GM18519 (cell line): ENCODE measurements around the gene ST6GALNAC3.
"Not testable (repeated sequence)": the region's sequence is repeated elsewhere in the genome, so short reads cannot be mapped to it uniquely, and the experiment has no call there.

Experiments
- ATAC-seq: cut with Tn5 transposase; IDR thresholded peaks from one replicate; pipeline ENCODE4 v1.9.1; 2021; ENCODE audit warnings: mild to moderate bottlenecking, moderate library complexity; ENCODE audit not compliant: unreplicated experiment, low FRiP score

The ST6GALNAC3 gene

DNA sequence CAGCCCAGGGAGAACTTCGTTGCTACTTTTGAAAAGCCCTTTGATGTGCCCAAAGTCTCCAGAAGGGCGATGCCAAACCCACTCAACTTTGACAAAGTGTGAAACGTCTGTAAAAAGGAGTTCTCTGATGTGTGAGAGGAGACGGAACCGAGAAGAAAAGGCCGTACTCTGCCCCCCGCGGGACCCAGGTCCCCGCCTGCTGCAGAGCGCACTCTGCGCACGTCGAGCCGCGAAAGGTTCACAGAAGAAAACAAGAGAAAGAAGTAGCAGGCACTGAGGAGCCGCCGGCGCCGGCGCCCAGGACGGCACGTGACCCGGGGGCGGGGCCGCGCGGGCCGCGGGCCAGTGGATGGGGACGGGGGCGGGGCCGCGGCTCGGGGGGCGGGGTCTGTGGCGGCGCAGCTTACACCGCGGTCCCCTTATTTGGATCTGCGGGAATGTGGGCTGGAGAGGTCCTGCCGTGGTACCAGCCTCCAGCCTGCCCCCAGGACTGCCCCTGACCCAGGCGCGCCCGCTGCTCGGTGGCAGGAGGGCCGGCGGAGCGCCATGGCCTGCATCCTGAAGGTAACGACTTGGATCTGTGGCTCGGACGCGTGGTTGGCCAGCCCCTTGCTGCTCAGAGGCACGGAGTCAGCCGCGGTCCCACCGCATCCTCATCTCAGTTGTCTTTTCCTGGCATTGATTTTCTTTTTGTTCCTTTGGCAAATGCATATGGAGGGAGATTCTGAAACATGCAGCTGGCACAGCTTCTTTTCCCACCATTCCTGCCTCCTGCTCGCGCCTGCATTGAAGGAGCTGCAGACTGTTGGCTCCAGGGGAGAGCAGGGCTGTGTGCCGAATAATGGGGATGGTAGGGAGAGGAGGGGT lies at the start of gene ST6GALNAC3:
Gene ST6GALNAC3 (plus strand): TSS at position 426 of the 867 bp plus-strand sequence.
- ATAC-seq = peak; percentile 72

DNA sequence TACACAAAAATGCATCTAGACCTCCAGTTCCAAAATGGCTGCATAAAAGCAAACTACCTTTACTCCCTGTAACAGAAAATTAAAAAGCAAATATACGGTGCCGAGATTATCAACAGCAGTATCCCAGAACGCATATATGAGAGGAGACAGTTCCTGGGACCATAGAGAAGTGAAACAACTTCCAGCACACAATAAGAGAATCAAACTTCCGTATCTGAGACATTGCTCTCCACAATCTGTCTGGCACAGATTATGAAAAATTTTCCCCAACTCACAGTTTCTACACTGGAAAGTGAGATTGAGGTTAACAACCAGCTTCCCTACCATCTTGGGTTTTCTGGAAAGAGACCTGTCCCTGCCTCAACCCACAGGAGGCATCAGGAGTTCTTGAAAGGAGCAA lies 47.2 kb upstream of the ST6GALNAC3 start:
- ATAC-seq = no peak

DNA sequence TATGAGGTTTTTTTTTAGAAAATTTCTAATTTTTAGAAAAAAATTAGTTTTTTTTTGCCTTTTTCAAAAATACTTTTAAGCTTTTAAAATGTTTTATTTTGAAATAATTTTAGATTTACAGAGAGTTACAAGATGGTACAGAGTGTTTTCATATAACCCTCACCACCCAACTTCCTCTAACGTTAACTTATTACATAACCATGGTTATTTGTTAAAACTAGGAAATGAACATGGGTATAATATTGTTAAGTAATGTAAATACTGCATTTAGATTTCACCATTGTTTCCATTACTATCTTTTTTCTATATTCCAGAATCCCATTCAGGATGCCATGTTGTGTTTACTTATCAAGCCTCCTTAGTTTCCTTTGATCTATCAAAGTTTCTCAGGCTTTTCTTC lies 45.2 kb upstream of the ST6GALNAC3 start:
- no peak for ATAC-seq

DNA sequence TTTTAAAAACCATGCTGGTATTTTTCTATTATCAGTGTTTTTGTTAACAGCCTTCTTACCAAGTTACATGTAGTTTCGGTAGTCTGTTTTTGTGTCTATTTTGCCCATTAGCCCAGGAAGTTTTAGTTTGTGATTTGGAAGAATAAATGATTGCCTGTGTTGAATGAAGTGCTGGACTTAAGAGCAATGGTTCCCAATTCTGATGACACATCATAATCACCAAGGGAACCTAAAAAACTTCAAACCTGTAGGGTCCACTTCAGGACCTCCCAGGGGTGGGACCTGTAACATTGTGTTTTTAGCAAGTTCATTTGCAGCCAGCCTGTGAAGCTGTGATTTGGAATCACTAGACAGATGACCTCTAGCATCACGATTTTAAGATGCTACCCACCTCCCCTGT lies 43.0 kb upstream of the ST6GALNAC3 start:
- ATAC-seq = no peak

DNA sequence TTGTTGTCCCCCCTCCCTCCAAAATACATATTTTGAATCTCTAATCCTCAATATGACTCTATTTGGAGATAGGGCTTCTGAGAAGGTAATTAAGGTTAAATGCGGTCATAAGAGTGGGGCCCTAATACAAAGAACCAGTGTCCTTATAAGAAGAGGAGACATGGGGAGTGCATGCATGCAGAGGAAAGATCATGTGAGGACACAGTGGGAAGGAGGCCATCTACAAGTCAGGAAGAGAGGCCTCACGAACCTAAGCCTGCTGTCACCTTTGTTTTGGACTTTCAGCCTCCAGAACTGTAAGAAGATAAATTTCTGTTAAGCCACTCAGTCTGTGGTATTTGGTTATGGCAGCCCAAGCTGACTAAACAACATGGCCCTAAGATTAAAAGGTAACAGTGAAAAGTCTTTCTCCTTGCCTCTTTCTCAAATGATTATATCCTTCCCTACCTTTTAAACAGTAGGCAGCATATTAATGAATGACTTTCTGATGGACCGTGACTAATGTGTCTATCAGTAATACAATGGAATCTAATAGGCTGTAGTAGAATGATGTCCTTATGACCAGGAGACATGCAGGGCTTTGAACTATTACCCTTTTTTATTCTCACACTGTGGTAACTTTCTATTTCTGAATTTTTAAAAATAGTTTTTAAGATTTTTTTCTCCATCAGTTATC lies 40.6 kb upstream of the ST6GALNAC3 start:
- no peak for ATAC-seq

DNA sequence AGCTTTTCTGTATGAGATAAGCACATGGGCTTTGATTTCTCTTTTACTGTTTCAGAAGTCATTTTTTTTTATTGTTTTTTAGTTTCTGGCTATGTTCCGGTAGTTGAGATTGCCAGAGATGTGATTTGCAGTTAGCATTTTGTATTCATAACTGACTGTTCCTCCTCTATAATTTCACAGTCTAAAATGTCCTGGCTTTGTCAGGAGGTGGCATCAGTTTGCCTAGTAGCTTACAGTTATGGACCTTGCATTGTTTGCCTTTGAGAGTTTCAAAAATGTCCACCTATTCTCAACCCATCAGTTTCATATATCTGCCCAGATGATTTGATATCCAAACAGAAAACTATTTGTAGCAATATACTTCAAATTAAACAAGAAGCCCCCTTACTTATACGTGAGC lies 39.5 kb upstream of the ST6GALNAC3 start:
- no peak for ATAC-seq

DNA sequence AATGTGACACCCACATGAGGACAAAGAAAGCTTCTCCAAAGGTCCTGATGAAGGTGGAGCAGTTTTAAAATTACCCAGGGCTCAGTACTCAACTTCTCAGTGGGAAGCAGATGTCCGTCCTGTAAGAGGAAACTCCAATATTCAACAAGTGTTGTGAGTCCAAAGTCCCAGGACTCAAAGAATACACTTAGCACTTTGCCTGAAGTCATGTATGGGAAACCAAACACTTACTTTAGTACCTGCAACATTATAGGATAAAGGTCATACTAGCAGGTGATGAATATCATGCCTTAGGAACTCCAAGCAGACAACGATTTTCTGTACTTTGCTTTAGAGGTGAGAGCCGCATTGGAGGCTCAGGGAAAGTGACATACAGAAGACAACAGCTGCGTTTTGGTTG lies 37.2 kb upstream of the ST6GALNAC3 start:
- no peak for ATAC-seq

DNA sequence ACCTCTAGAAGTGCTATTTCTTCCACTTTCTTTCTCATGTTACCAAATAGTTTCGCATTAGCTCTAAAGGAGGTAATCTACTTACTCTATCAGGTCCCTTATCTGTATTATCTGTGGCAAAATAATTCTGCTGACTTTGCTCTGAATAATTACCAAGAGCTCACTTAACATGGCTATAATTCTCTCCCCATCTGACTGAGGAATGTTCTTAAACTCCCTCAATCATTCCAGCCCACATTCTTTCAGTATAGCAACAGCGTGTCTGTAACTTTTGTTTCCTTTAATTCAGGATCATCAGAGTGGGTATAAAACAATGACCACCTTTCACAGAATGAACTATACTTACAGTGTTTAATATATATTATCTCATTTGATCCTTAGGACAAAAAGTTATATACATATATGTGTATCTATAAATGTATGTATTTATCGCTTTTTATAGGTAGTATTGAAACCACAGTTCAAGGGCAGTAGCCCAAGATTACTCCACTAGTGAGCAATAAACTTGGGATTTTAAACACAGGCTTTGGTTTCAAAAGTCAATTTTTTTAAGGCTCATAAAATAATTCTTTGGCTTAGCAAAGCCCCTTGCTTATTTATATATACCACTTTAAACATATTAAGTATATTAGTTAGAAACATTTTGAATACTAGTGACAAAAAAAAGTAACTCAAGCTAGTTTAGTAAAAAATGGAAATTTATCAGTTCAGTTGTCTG lies 36.1 kb upstream of the ST6GALNAC3 start:
- ATAC-seq = no peak

DNA sequence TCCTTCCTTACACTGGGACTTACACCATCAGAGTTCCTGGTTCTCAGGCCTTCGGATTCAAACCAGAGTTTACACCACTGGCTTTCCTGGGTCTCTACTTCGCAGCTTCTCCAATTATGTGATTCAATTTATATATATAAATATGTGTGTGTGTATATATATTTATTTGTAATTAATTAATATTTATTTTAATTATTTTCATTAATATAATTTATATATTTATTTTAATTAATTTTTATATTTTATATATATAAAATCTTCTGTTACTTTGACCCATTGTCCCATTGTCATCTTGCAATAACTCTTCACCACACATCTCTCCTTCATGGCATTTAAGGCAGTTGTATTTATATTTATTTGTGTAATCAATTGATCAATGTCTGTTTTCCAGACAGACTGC lies 28.4 kb upstream of the ST6GALNAC3 start:
- ATAC-seq = no peak

DNA sequence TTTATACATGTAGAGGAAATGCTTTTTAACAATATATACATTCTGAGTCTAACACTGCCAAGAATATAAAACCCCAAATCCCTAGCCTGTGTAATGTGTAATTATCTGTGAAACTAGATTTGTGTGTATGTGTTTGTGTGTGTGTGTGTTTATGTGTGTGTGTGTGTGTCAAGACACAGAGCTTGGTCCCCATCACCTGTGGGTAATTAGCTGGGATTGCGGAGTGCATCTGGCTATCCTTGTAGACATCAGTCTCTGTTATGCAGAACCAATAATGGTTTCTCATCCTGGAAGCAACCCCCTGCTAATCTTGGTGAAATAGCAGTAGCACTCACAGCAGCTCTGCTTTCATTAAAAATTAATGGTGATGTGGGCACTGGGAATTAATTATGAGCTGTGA lies 26.3 kb upstream of the ST6GALNAC3 start:
- no peak for ATAC-seq

DNA sequence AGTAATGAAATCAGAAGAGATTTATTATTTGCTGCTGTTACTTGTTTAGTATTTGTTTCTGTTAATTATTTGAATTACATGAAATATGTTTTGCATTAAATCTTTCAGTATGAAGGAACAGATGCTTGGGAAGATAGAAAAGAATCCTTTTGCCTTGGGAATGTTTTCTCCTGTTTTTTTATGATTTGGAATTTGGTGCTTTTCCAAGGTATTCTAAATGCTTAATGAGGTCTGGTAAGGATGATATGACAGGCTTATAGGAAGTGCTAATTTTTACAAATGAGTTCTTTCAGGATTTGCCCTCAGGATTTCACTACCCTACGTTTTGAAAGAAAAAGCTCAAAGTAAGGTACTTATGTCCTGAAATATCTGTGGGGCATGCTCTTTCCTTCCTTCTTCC lies 25.6 kb upstream of the ST6GALNAC3 start:
- ATAC-seq = no peak

DNA sequence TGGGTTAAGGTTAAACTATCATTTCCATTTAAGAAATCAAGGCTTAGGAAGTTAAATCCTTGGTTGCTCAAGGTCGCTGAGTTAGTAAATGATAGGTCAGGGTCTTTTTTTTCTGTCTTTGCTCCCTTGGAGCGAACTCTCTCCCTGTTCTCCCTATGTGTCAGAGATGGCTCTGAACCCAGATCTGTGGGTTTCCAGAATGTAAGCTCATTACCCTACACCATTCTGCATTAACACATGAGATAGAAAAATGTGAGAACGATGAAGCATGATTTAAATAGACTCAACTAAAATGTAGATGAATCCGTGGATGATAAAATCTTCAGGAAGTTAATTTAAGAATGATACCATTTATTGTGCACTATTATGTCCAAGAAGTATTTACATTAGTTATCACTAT lies 25.0 kb upstream of the ST6GALNAC3 start:
- ATAC-seq = no peak

DNA sequence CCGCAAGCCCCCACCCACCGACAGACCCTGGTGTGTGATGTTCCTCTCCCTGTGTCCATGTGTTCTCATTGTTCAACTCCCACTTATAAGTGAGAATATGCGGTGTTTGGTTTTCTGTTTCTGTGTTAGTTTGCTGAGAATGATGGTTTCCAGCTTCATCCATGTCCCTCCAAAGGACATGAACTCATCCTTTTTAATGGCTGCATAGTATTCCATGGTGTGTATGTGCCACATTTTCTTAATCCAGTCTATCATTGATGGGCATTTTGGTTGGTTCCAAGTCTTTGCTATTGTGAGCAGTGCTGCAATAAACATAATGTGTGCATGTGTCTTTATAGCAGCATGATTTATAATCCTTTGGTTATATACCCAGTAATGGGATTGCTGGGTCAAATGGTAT lies 24.5 kb upstream of the ST6GALNAC3 start:
- not testable (repeated sequence) for ATAC-seq

DNA sequence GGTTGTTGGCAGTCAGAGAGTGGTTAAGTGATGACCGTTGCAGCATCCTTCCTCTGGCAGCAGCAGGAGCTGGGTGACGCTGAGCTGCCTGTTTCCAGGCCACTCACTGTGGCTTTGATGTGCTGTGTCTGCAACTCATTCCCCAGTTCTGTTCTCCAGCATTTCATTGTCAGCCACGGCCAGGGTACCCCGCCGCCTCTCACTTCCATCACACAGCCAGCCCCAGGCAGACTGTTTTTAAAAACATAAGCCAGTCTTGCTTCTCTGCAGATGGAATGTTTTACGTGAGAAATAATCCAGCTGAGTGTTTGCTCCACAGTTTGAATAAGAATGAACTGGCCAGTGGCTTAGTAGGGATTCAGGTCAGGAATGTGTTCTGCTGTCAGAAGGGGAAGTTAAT lies 21.5 kb upstream of the ST6GALNAC3 start:
- no peak for ATAC-seq

DNA sequence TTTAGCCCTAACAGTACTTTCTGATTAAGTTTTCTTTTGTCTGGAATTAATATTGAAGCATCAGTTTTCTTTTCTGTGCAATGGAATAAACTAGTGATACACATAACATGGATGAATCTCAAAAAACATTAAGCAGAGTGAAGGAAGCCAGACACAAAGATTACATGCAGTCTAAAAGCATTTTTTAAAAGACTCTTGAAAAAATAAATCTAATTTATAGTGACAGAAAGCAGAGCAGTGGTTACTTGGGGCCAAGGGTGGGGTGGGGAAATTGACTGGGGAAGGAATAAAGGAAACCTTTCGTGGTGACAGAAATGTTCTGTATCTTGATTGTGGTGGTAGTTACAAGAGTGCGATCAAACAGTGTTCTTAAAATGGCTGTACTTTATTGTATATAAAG lies 20.2 kb upstream of the ST6GALNAC3 start:
- no peak for ATAC-seq

DNA sequence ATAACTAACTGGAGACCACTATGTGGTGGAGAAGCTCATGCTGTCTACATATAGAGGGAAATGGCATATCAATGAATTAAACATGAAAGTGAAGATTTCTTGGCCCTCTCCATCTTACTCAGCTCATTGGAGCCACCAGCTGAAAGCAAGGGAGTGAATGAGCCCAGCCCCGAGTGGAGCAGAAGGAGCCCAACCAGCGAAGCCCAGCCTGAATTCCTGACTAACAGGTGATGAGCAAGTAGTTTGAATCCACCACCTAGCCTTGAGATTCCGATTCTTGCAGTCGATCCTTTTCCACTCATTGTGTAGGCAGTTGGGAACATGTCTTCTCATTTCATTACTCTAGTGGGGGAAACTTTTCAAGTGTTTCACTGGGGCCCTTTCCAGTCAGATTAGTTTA lies 18.6 kb upstream of the ST6GALNAC3 start:
- ATAC-seq = no peak

DNA sequence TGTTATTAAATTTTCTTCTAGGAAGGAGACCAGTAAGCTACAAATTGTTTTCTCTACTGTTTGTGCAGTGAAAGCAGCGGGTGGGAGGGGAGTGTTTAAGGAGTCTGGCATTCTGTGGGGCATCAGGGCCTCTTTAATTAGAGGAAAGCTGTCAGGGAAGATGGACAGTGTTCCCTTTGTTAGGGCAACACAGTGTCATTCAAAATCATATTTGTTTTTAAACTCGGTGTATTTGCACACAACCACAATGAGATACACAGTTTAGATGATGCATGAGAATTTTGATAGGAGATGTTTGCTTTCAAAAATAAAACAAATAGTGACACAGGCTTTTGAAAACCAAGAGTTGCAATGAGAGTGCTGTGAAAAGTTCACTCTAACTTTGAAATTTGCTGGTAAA lies 15.1 kb upstream of the ST6GALNAC3 start:
- ATAC-seq = no peak

DNA sequence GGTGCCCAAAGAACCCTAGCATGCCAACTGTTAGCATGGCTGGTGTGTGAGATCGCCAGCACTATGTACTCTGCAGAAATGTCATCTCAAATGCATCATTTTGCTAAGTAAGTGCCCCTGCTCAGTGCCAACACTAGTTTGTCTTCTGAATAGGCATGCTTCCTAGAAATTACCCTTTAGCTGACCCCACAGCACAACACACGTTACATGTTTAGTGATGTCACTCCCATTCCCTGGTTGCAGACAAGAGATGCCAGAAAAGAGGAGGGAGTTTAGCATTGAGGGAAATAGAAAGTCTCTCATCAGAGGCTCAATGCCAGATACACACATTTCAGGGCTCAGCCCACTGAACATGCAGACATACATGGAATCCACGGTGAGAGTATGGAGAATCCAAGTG lies 9.3 kb upstream of the ST6GALNAC3 start:
- ATAC-seq = no peak

DNA sequence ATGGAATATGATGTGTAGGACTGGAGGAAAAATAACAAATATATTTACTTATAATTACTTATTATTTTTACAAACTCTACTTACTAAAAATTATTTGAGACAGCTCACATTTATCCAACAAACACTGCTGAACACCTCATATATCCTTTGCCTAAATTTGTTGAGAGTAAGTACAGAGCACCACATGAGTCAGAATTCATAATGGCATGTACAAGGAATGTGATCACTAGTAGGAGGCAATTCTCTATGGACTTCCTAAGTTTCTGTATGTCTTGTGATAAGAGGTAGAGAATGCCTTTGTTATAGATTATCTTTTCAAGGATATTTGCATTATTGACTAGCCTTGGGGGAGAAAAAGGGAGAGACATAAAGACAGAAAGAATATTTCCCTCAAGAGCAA lies 8.2 kb upstream of the ST6GALNAC3 start:
- ATAC-seq = no peak

DNA sequence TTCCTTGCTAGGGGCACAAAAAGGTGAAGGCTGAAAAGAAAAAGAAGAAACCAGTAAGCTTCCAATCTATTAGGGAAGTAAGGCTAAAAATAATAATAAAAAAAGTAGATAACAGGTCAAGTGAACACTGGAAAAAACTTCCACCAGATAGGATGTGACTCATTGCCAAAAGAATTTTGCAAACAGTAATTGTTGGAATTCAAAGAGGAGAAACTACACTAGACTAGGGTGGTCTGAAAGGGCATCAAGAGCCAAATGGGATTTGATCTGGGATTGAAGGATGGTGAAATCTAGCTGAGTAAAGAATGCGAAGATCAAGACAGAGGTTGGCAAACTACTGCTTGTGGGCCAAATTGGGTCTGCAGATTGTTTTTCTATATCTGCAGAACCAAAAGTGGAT lies 6.0 kb upstream of the ST6GALNAC3 start:
- ATAC-seq = no peak

DNA sequence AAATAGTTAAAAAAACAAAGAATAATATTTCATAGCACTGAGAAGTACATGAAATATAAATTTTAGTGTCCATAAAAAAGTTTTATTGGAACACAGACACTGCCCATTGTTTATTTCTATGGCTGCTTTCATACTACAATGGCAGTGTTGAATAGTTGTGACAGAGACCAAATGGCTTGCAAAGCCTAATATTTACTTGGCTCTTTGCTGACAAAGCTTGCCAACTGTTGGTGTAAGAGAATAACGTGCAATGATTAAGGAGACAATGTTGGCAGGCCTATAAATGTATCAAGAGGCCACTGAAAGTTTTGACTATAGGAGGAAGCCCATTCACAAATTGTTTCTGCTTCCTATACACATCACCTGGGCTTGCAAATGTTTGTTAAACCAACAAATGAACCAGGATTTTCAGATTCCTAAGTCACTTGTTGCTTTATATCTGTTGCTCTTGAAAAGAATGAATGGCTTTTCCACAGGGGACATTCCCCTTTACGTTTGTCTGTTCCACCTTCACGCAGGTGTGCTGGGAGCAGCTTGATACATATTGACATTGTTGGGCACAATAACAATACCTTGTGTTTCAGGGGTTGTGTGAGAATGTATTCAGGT lies 5.5 kb upstream of the ST6GALNAC3 start:
- no peak for ATAC-seq
